ENCODE data around the gene BSPRY. TPM values are rescaled to one million over a fixed set of nuclear protein-coding genes. Genes with fewer than 3 reads are reported as not detected.

The BSPRY gene
- total RNA-seq, 4 donors from 2014 or later: 0.40 to 1.9 TPM; not detected in 2

GRCh38 chr9:113315231-113315630 is 34.1 kb upstream of the BSPRY start:
- no peaks in the 10 kb centered on the region for H3K36me3 ChIP-seq
- TF ChIP-seq CTCF (IDR thresholded peaks at IDR 0.05): no peak
- TF ChIP-seq POLR2A (IDR thresholded peaks at IDR 0.05): no peak
- no peaks in the 10 kb centered on the region for H3K27me3 ChIP-seq
- H3K4me3 ChIP-seq: no peak overlapping the region
- intact Hi-C loops (cut with DNase I; ENCODE audit: low total_unique reads): no loop called here
- no peaks in the 10 kb centered on the region for H3K9me3 ChIP-seq
- H3K27ac ChIP-seq: no peak overlapping the region
- no peak for DNase-seq
- H3K4me1 ChIP-seq: no peaks in the 10 kb centered on the region

- H3K36me3 ChIP-seq: no peaks in the 10 kb centered on the region
- no peaks in the 10 kb centered on the region for H3K4me1 ChIP-seq
- no peaks in the 10 kb centered on the region for H3K9me3 ChIP-seq
- H3K27me3 ChIP-seq: no peaks in the 10 kb centered on the region
- intact Hi-C loops (cut with DNase I; ENCODE audit: low total_unique reads): no loop called here
- TF ChIP-seq CTCF (IDR thresholded peaks at IDR 0.05) (no peak), POLR2A (IDR thresholded peaks at IDR 0.05) (no peak)
- no peak for DNase-seq
- H3K4me3 ChIP-seq: no peak overlapping the region
- H3K27ac ChIP-seq: no peak overlapping the region
These were observed 33.3 kb upstream of the BSPRY start for GRCh38 chr9:113316030-113316429.

- H3K4me3 ChIP-seq: no peak overlapping the region
- H3K27me3 ChIP-seq: no peaks in the 10 kb centered on the region
- intact Hi-C loops (cut with DNase I; ENCODE audit: low total_unique reads): no loop called here
- no peaks in the 10 kb centered on the region for H3K4me1 ChIP-seq
- H3K9me3 ChIP-seq: no peaks in the 10 kb centered on the region
- TF ChIP-seq CTCF (IDR thresholded peaks at IDR 0.05): no peak
- no peak for TF ChIP-seq POLR2A (IDR thresholded peaks at IDR 0.05)
- H3K27ac ChIP-seq: no peak overlapping the region
- no peaks in the 10 kb centered on the region for H3K36me3 ChIP-seq
- no peak for DNase-seq
These were observed 31.6 kb upstream of the BSPRY start for GRCh38 chr9:113317777-113318176.

GRCh38 chr9:113319054-113319453 is 30.3 kb upstream of the BSPRY start:
- Histone ChIP-seq H3K4me3 (no peak overlapping the region), H3K4me1 (no peaks in the 10 kb centered on the region), H3K27me3 (no peaks in the 10 kb centered on the region), H3K27ac (no peak overlapping the region), H3K36me3 (no peaks in the 10 kb centered on the region), H3K9me3 (no peaks in the 10 kb centered on the region)
- DNase-seq: no peak
- TF ChIP-seq POLR2A (IDR thresholded peaks at IDR 0.05) (no peak), CTCF (IDR thresholded peaks at IDR 0.05) (no peak)
- intact Hi-C loops (cut with DNase I; ENCODE audit: low total_unique reads): no loop called here

GRCh38 chr9:113320051-113320450 is 29.3 kb upstream of the BSPRY start:
- Histone ChIP-seq H3K27ac (no peak overlapping the region), H3K27me3 (no peaks in the 10 kb centered on the region), H3K4me3 (no peak overlapping the region), H3K4me1 (no peaks in the 10 kb centered on the region), H3K9me3 (no peaks in the 10 kb centered on the region), H3K36me3 (no peaks in the 10 kb centered on the region)
- no peak for TF ChIP-seq POLR2A (IDR thresholded peaks at IDR 0.05)
- intact Hi-C loops (cut with DNase I; ENCODE audit: low total_unique reads): no loop called here
- no peak for DNase-seq

GRCh38 chr9:113322671-113323070 is 26.7 kb upstream of the BSPRY start:
- intact Hi-C loops (cut with DNase I; ENCODE audit: low total_unique reads): no loop called here

More at GRCh38 chr9:113322671-113323070, 26.7 kb upstream of the BSPRY start:
- Histone ChIP-seq H3K4me3 (no peak overlapping the region), H3K4me1 (no peaks in the 10 kb centered on the region), H3K36me3 (no peaks in the 10 kb centered on the region), H3K27me3 (no peaks in the 10 kb centered on the region), H3K9me3 (no peaks in the 10 kb centered on the region), H3K27ac (no peak overlapping the region)
- no peak for TF ChIP-seq POLR2A (IDR thresholded peaks at IDR 0.05)
- no peak for TF ChIP-seq CTCF (IDR thresholded peaks at IDR 0.05)
- DNase-seq: no peak

Data from uterus (tissue), 4 donors.